Uterus (tissue), 4 donors: ENCODE data around the gene APOB. TPM values are rescaled to one million over a fixed set of nuclear protein-coding genes. Genes with fewer than 3 reads are reported as not detected.

Source experiments
- DNase-seq, 2 donors: peaks; one replicate each; pipeline ENCODE4 v3.0.0-alpha.2; 2019 to 2020
- H3K27ac ChIP-seq, 2 donors: fragments of 200-600 bp; sonication (generic); 1 replicate in 1 of 2; 2 replicates in 1 of 2; pipeline ENCODE4 v1.5.1; 2016 to 2018
- H3K27me3 ChIP-seq, 2 donors: fragments of 200-600 bp; sonication (generic); one replicate each; pipeline ENCODE4 v1.5.1; 2018 to 2019; ENCODE audit warnings: control low read depth in 1 of 2
- H3K36me3 ChIP-seq, 2 donors: fragments of 200-600 bp; sonication (generic); one replicate each; pipeline ENCODE4 v1.5.1; 2019; ENCODE audit warnings: control low read depth in 1 of 2
- H3K4me1 ChIP-seq, 2 donors: fragments of 200-600 bp; sonication (generic); one replicate each; pipeline ENCODE4 v1.5.1; 2018 to 2019; ENCODE audit warnings: control low read depth in 1 of 2
- H3K4me3 ChIP-seq, 2 donors: fragments of 200-600 bp; sonication (generic); 1 replicate in 1 of 2; 2 replicates in 1 of 2; pipeline ENCODE4 v1.5.1; 2018 to 2019; ENCODE audit warnings: mild to moderate bottlenecking in 1 of 2
- H3K9me3 ChIP-seq, 2 donors: fragments of 200-600 bp; sonication (generic); one replicate each; pipeline ENCODE4 v1.5.1; 2019; ENCODE audit warnings: control low read depth in 1 of 2
- POLR2A ChIP-seq, 2 donors: fragments of 450-650 bp; IDR thresholded peaks; one replicate each; pipeline ENCODE4 v1.6.1; 2016; ENCODE audit warnings: antibody characterized with exemption in 2 of 2, mild to moderate bottlenecking in 1 of 2, moderate library complexity in 1 of 2
- intact Hi-C: fragments of 100-400 bp; cut with DNase I; formaldehyde crosslinking; loops from one replicate; pipeline ENCODE4 v1.15.1; 2023; ENCODE audit warnings: low total_unique reads
- total RNA-seq, 4 donors: library from RNA; depleted of rRNA in 3 of 4; stranded (reverse); fragments of >200 nt in 3 of 4; gene quantifications; one replicate each; pipeline versions ENCODE4 v1.1.0 to v1.2.4, GENCODE V29; 2014 to 2023
- TF ChIP-seq, protein P1 (sequence below), 4 experiments: fragments of 200-600 bp in 2 of 4; fragments of 450-650 bp in 2 of 4; sonication (generic) in 2 of 4; IDR thresholded peaks; one replicate each; pipeline ENCODE4 v1.5.1; 2016 to 2019; ENCODE audit warnings: antibody characterized with exemption in 4 of 4, mild to moderate bottlenecking in 2 of 4, moderate library complexity in 1 of 4
- donor health status: DM: yes; HTN: yes; CAD: no.

The APOB gene
- total RNA-seq, 4 donors from 2014 or later, result 0.41 to 0.55 TPM; not detected in 2

DNA sequence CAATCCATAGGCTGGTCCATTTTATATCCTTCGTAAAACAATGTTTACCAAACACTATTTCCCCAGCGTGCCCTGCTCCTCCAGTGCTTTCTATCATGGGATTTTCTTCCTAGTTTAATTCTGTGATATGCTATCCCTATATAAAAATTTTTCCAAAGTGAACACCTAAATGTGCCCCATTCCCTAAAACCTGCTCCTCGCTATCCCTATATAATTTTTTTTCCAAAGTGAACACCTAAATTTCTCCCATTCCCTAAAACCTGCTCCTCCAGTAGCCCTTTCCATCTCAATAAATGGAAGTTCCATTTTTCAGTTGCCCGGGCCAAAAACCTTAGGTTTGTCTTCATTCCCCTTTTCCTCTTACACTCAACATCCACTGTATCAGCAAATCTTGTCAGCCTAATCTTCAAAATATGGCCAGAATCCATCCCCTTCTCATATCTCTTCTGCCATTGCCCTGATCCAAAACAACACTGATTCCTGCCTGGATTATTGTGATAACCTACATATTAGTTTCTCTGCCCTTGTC, 26.1 kb downstream of the APOB start:
- intact Hi-C loops, result no loop called here
- no peak for TF ChIP-seq POLR2A (IDR thresholded peaks at IDR 0.05)
- TF ChIP-seq, protein P1, sequence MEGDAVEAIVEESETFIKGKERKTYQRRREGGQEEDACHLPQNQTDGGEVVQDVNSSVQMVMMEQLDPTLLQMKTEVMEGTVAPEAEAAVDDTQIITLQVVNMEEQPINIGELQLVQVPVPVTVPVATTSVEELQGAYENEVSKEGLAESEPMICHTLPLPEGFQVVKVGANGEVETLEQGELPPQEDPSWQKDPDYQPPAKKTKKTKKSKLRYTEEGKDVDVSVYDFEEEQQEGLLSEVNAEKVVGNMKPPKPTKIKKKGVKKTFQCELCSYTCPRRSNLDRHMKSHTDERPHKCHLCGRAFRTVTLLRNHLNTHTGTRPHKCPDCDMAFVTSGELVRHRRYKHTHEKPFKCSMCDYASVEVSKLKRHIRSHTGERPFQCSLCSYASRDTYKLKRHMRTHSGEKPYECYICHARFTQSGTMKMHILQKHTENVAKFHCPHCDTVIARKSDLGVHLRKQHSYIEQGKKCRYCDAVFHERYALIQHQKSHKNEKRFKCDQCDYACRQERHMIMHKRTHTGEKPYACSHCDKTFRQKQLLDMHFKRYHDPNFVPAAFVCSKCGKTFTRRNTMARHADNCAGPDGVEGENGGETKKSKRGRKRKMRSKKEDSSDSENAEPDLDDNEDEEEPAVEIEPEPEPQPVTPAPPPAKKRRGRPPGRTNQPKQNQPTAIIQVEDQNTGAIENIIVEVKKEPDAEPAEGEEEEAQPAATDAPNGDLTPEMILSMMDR (IDR thresholded peaks at IDR 0.05), result no peak
- H3K36me3 ChIP-seq, result no peaks in the 10 kb centered on the region
- no peaks in the 10 kb centered on the region for H3K4me1 ChIP-seq
- H3K27ac ChIP-seq, result no peak overlapping the region
- H3K4me3 ChIP-seq, result no peak overlapping the region
- no peaks in the 10 kb centered on the region for H3K9me3 ChIP-seq
- no peaks in the 10 kb centered on the region for H3K27me3 ChIP-seq
- DNase-seq, result no peak

DNA sequence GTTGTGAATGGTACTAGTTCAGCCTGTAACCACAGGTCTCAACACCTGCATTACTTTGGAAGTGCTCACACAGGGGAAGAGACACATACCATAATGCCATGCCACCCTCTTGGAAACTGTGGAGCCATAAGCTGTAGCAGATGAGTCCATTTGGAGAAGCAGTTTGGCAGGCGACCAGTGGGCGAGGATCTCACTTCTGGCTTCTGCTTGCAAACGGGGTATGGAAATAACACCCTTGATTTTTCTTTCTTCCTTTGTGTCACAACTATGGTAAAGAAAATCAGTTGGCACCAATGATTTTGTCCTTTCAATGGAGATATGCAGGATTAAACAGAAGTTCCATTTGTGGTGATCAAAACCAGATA, 28.6 kb downstream of the APOB start:
- H3K9me3 ChIP-seq, result no peaks in the 10 kb centered on the region
- H3K4me3 ChIP-seq, result no peak overlapping the region
- no peaks in the 10 kb centered on the region for H3K4me1 ChIP-seq
- no peaks in the 10 kb centered on the region for H3K27me3 ChIP-seq
- no peaks in the 10 kb centered on the region for H3K36me3 ChIP-seq
- H3K27ac ChIP-seq, result no peak overlapping the region
- TF ChIP-seq, protein P1 (IDR thresholded peaks at IDR 0.05), result no peak
- TF ChIP-seq POLR2A (IDR thresholded peaks at IDR 0.05), result no peak
- DNase-seq, result no peak
- intact Hi-C loops, result no loop called here

DNA sequence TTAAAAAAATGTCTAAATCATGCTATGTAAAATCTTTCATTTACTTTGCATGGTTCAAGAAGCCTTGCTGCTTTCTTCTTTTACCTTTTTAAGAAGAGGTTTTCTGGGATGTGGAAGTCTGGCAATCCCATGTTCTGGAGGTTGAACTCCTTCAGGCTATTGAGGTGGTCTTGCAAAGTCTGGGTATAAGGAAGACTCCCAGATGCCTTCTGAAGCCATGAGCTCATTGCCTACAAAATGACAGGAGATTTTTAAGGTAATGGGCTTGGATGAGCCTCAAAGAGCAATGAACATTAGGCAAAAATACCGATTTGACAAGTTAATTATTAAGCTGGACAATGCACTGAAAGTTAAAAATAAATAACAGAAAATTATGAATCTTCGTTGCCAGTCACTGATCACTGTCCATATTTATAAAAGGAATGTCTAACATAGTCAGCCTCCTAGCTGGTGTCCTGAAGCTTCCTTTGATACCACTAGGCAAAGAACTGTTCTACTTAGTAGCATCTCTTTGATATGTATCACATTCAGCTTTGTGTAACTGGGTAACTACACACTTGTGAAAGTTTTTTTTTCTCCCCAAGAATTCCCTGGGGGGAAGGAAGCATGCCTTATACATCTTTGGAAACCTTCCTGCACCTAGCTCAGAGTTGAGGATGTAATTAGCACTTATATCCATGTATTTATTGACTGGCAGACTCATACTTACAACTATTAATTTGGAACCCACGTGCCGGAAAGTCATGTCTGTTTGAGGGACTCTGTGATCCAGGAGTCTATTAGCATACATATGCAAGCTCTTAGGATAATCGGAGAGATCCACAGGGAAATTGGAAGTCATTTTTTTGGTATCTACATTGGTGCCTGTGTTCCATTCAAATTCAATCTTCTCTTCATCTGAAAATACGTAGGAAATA, 29.3 kb downstream of the APOB start:
- Histone ChIP-seq H3K27ac (no peak overlapping the region), H3K4me3 (no peak overlapping the region), H3K4me1 (no peaks in the 10 kb centered on the region), H3K36me3 (no peaks in the 10 kb centered on the region), H3K27me3 (no peaks in the 10 kb centered on the region), H3K9me3 (no peaks in the 10 kb centered on the region)
- no peak for DNase-seq
- TF ChIP-seq, protein P1 (IDR thresholded peaks at IDR 0.05), result no peak
- no peak for TF ChIP-seq POLR2A (IDR thresholded peaks at IDR 0.05)
- intact Hi-C loops, result no loop called here

DNA sequence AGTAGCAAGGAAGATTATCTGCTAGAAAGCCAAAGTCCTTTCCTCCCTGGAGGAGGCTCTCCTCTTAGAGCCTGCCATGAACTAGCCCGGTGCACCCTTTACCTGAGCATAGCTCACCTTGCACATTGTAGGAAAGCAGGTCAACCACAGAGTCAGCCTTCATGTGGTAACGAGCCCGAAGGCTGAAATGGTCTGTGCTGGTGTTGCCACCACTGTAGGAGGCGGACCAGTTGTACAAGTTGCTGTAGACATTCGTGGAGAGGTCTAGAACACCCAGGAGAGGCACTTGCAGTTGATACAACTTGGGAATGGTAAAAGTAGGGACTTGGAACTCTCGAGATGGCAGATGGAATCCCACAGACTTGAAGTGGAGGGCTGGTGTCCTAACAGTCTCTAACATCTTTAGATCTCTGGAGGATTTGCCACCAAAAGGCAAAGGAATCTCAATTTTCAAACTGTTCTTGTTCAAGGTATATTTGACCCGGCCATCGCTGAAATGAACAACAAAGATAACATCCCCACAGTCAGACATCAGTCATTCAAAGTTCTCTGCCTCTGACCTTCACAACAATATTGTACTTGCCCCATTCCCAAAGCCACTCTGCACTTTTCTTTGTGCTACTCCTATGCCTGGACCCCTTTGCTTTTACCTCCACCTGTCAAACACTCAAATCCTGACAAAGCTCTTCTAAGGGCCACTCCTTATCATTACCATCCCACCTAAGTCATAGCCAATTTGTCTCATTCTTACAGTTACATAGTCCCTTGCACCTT, 30.6 kb downstream of the APOB start:
- TF ChIP-seq, protein P1 (IDR thresholded peaks at IDR 0.05), result no peak
- no peak for TF ChIP-seq POLR2A (IDR thresholded peaks at IDR 0.05)
- Histone ChIP-seq H3K27ac (no peak overlapping the region), H3K36me3 (no peaks in the 10 kb centered on the region), H3K4me3 (no peak overlapping the region), H3K4me1 (no peaks in the 10 kb centered on the region), H3K27me3 (no peaks in the 10 kb centered on the region), H3K9me3 (no peaks in the 10 kb centered on the region)
- no peak for DNase-seq
- intact Hi-C loops, result no loop called here

DNA sequence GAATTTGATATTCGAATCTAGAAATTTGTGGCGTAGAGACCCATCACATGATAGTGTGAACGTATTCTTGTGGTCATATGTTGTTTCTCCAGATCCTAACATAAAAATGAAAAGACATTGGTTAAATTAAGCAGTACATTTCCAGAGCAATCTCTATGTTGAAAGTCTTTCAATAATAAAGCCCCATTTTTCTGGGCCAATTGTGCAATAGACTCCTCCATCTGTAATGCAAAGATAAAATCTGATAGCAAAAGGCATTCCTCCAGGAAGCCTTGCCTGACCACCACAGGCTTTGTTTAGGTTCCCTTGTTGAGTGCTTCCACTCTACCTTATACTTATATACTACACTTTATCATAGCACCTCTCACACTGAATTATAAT, 31.3 kb downstream of the APOB start:
- intact Hi-C loops, result no loop called here
- TF ChIP-seq POLR2A (IDR thresholded peaks at IDR 0.05), result no peak
- TF ChIP-seq, protein P1 (IDR thresholded peaks at IDR 0.05), result no peak

More for the DNA sequence above, 31.3 kb downstream of the APOB start:
- Histone ChIP-seq H3K36me3 (no peaks in the 10 kb centered on the region), H3K27me3 (no peaks in the 10 kb centered on the region), H3K27ac (no peak overlapping the region), H3K9me3 (no peaks in the 10 kb centered on the region), H3K4me1 (no peaks in the 10 kb centered on the region), H3K4me3 (no peak overlapping the region)
- DNase-seq, result no peak
